NCI-H2107 treated with DMSO at 0.1 percent for 48 hours (cell line): ENCODE results near the gene TAPT1.
"Not testable (repeated sequence)": the region's sequence is repeated elsewhere in the genome, so short reads cannot be mapped to it uniquely, and the experiment has no call there.

ENCODE experiments used
- DNase-seq: peaks from one replicate; lab custom pipeline; 2025; ENCODE audit not compliant: unreplicated experiment; lab: John Stamatoyannopoulos, UW

Gene TAPT1

DNA sequence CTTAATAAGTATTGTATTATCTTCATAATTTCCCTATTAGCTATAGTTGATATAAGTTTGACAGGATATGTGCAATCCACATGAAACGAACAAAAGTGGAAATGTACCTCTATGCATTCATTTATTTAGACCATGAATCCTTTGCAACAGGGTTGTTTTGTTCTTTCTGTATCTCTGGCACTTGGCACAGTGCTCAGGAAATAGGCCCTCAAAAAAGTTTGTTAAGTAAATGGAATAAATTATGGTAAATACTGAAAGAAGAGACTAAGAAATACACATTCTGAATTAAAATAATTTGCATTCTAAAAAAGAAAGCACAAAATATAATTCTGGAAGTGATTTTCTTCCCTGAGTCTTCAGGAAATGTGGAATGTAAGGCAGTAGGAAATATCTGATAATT is 39.3 kb downstream of the TAPT1 start:
- no peak for DNase-seq

DNA sequence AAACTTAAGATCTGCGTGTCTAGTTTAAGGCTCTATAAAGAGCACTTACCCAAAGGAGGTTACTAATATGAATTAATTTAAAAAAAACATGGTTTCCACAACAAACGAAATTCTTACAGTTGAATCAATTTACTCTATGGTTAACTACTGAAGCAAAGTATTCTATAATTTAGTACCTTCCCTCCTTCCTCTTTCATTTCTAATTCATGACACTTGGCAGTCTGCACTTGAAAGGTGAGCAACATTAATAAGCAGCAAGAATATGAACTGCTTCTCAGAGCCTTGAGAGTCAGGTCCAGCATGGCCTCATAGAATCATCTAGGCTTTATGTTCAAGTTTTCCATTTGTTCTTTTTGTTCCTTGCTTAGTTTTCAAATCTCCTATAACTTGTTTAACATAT is 42.7 kb downstream of the TAPT1 start:
- no peak for DNase-seq

DNA sequence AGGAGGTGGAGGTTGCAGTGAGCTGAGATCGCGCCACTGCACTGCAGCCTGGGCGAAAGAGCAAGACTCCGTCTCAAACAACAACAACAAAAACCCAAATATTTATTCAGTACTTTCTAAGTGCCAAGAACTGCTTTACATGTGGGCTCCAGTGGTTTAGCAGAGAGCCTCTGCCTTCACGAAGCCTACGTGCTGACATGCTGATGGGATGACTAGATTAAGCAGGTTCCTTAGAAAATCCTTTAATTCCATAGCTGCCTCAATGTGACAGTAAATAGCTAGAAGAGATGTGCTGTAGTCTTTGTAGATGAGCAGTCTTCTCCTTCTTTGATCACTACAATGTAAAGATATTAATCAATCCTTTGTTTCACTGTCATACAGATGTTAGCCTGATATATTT is 49.6 kb downstream of the TAPT1 start:
- DNase-seq: no peak

DNA sequence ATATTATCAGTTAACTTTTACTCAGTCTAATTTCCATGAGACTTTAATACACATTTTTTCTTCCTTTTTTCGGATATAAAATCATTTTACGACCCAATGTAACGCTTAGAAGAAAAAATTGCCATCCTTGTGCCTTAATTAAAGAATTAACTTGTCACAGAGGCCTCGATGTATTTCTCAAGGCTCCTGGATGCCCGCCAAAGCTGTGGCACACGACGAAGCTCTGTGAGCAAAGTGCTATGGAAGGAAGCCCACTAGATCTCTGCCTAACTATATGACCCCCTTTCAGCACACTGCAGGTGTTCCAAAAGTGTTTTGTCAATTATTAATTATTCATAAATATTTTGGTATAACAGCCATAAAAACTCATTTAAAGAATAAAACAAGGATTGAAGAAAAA is 54.4 kb downstream of the TAPT1 start:
- no peak for DNase-seq

DNA sequence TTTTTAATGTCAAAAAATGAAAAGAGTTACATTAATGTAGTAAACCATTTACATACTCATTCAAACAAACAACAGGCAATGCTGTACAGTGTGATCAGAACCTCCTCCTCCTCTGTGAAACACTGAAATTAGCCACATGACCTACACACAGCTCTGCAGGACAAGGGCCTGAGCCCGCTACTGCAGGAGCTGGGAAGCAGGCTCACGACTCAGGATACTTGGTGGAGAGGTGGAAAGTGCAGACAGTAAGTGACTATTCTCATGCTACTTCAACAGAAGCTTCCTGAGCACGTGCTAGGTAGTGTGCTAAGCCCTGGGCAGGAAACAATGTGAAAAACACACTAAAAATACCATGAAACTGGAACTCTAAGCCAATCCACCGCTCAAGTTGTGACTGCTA is 56.8 kb downstream of the TAPT1 start:
- DNase-seq: no peak

DNA sequence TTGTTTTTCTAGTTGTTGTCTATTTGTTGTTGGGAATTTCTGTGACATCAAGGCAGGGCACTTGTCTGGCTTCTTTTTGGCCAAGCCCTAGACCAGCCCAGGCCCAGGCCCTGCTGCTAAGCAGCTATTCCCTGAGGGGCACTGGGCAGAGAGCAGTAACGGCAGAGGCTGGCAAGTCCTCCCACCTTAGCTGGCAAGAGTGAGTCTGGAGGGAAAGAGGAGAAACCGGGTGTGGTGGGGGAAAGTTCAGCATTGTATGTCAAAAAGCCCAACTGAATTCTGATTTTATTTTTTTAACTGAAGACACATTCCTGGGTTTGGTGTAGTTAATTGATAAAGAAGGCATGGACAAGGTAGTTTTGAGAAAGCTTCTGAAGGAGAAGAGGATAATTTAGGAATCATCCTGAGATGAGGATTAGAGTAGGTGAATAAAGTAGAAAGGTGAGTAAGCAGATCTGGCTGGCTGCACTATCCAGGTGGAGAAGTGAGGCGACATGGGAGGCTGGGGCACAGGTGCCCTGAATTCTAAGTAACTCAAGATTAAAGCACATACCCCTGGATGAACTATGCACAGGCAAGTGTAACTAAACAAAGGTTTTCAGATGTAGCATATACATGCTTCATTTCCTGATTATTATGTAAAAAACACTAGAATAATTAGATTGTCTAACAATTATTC is 57.4 kb downstream of the TAPT1 start:
- DNase-seq: no peak

DNA sequence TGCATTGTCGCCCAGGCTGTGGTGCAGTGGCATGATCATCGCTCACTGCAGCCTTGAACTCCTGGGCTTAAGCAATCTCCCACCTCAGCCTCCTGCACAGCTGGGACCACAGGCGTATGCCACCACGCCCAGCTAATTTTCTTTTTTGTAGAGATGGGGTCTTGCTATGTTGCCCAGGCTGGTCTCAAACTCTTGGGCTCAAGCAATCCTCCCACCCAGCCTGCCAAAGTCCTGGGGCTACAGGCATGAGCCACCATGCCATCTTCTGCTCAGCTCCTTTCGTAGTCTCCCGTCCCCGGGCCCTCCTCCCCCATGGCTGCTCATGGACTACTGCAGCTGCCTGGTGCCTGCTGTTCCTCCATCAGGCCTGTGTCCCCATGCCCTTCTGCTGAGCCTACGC is 58.1 kb downstream of the TAPT1 start:
- DNase-seq: no peak

DNA sequence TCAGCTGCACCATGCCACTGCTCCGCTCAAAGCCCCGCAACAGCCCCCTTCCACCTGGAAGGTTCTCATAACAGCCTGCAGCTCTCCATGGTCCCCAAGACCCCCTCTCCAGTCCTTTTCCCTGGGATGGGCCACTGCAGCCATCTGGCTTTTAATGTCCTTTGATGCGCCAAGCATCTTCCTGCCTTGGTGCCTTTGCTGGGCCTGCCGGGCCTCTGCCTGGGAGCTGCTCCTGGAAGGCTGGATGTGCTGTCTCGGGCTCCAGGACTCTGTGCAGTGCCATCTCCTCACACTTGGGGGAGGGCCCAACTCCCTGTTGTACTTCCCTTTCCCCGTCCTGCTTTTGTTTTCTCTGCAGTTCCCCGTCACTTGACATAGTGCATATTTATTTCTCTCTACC is 60.3 kb downstream of the TAPT1 start:
- DNase-seq: no peak

DNA sequence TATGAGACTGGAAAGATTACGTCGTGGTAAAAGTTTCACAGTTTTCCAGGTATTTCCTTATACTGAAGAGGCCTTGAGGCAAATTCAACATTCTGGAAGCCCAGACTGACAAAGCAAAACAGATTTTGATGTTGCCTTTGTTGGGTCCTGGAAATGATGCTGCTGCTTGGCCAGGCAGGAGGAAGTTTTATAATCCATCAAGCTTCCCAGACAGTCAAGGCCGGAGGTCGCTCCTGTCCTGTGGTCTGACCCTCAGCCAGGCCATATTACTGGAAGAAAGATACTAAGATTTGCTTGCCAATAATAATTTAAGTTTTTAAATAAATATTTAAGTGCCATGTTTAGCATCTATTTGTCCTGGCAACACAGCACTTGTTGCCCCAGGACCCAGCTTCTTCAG is 63.4 kb downstream of the TAPT1 start:
- no peak for DNase-seq

DNA sequence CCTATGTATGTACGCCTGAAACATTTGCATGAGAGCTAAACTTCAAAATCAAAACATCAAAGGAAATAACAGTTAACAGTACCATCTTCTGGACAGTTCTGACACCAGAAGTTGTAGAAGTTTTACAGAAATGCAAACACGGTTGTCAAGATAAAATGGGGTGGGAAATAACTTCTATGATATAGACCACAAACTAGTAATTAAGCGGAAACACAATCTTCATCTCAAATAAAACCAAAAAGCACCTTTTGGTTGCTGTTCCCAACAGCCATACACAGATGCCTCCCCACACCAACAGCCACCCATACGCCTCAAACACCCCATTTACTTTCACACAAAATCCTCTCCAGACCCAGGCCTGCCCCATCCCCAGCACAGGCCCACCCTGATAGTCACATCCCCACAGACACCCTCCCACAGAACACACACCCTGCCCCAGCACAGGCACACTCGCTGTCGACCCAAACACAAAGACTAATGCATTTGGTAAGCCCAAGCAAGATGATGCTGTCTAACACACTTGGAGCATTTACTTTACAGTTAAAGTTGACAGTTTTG is 64.3 kb downstream of the TAPT1 start:
- no peak for DNase-seq

DNA sequence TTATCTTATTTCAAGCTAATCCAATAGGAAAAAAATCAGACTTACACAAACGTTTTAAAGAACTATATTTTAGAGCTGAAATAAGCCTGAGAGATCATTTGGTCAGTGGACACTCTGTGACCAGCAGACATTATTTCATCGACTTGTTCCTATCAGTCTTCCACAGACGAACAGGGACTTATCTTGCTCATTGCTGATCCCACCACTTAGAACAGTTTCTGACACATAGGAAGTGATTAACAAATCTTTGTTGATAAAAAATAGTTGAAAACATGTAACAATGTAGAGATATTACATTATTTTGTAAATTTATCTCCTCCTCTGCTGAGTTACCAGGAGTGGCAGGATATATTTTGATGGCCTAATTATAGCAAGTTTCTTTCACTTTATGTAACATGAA is 65.8 kb downstream of the TAPT1 start:
- no peak for DNase-seq

DNA sequence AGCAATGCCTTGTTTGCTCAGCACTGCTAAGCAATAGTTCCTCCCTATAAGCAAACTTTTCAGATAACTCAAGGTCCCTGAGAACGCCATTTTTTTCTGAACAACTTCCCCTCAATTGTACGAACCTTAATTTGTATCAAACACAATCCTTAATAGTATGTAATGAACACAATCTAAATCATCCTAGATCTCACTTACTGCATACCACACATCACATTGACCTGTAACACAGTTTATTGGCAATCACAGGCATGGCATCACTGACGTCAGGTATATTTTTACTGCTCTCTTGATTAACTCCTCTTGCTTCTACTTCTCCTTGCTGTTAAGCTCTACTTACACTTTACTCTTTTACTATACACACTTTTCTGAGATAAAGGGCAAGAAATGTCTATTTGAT is 67.0 kb downstream of the TAPT1 start:
- no peak for DNase-seq

DNA sequence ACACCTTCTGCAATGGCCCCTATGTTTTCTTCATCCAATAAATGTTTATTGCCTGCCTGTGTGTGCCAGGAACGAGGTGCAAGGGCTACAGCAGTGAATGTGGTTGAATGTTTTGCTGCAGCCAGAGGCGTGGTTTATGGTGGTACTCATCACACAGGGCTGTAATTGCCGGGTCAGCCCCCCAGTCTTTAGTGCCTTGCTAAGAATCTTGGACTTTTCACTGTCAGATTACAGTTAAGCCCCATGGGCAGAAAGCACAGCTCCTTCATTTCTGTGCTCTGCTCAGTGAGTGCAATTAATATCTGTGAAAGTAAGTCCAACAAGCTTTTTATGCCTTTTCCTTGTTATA is 67.8 kb downstream of the TAPT1 start:
- DNase-seq: no peak

DNA sequence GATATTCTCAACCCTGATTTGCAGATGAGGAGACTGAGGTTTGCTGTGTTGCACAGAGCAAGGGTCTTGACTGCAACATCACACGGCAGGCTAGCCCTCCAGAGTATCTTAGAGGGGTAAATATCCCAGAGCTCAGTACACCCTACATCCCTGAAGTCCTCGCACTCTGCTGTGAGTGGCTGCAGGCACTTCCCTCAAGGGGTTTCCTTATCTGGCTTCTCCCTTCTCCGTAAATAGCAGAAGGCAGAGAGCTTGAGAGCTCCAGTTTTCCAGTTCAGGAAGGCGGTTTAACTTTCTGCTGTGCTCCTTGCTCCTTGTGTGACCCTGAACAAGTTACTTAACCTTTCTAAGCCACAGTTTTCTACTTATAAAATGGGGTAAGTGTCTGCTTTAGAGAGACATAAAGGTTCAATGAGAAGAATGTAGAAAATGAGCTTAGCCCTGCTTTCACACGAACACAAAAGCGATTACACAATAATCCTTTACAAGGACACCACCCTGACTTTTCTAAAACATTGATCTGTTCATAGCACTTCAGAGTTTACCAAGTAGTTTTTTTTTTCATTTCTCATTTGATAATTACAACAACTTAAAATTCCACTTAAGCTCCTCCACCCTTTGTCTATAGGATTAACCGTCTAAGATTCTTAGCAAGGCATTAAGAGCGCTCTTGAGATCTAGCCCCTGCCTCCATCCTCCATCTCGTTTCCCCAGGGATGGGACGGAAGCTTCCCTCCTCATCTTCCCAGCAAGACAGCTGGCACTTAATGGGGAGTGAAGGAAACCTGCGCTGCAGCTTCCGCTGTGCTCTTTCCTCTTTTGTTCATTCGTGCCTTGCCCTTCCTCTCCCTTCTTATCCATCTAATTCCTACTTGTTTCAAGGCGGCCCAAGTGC is 68.4 kb downstream of the TAPT1 start:
- no peak for DNase-seq

DNA sequence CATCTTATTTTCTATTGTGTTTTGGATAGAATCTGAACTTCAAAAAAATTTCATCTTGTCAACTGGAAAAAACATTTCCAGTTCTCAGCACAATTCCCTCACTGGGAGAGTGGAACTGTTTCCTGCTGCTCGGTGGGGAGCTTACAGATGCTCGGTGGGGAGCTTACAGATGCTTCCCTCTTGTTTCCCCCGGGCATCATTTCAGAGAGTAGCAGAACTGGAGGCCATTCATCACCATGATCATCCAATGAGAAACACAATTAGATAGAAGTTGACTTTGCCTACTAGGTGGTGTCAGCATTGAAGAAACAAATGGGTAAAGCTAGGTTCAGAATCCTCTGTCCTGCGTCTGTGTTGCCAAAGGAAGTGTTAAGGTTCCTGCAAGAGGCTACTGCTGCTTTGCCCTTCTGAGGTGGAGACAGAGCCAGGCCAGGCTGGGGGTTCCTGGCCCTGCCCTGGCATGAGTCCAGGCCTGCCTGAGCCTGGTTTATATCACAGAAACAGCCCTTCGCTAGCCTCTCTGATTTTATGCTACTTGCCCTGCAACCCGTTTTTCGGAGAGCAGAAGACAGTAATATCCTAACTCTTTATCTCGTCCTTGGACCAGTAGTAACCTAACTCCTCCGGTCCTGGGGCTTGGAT is 70.6 kb downstream of the TAPT1 start:
- no peak for DNase-seq

DNA sequence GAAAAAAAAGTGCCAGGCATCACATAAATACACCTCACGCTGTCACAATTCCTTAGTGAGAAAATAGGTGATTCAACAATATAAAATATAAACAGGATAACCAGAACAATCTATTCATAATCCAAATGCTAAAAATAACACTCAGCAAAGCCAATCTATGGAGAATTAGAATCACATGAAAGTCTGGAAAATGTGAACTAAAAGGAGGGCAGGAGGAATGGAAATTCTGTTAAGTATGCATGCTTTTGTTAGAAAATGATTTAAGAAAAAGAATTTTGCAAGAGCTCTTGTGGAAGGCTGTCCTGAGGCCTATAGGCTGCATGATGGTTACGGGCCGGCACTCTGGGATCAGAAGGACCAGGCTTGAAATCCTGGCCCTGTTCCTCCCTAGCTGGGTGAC is 71.8 kb downstream of the TAPT1 start:
- no peak for DNase-seq

DNA sequence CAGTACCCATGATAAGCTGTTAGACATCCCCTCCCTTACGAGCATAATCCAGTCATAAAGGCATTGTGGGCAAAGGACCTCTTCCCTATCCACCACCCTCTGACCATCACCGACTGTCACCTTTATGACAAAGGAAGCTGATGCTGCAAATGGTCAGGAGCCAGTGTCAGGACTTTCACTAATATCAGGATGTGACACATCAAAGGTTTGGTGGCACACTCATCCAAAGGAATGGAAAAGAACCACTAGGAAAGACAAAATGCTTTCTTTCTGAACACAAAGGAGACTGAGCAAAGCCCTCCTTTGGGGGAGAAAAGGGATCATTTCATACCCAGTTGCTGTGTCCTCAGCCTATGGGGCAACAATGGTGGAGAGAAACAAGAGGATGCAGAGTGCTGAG is 75.6 kb downstream of the TAPT1 start:
- no peak for DNase-seq

DNA sequence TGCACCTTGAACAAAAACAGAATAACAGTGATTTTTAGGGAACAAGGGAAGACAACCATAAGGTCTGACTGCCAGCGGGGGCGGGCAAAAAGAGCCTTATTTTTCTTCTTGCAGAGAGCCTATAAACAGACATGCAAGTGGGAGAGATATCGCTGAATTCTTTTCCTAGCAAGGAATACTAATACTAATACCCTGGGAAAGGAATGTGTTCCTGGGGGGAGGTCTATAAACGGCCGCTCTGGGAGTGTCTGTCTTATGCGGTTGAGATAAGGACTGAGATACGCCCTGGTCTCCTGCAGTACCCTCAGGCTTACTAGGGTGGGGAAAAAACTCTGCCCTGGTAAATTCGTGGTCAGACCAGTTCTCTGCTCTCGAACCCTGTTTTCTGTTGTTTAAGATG is 81.4 kb downstream of the TAPT1 start:
- DNase-seq: not testable (repeated sequence)

DNA sequence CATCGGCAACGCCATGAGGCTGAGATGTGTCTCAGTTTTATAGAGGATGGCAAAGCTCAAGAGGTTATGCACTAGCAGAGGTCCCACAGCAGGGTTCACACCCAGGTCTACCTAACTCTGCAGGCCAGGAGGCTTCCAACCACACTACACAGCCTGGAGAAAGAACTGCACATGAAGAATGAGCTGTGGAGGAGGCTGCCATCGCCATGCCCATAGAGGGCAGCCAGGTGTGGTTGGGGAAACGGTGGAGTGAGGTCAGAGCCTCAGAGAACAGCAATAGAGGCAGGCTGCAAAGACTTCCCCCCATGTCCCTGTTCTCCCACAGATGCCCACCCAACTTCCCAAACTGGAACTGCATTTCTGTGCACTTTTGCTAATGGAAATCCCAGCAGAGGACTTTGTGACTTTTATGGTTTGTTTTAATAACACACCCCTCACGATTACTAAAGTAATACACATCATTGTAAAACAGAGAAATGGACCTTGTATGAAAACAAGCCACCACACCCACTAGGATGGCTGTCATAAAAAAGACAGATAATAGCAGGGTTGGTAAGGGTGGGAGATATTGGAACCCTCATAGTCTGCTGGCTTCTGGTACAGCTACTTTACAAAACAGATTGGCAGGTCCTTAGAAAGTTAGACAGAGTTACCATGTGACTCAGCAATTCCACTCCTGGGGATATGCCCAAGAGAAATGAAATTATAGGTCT is 83.5 kb downstream of the TAPT1 start:
- DNase-seq: no peak

DNA sequence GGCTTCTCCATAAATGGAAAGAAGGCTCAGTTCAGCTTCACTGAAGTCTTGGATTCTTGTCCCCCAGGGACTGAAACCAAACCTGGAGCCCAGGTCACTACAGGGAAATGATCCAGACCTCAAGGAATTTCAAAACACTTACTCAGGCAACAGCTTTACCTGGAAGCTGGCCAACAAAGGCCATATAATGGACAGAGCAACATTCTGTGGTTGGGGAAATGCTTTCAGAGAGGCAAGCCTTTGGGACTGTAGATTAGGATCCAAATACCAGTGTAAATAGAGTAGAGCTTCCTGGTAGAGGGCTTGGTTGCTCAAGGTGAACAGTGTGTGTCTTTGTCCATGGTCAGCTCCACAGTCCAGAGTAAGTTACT is 85.4 kb downstream of the TAPT1 start:
- DNase-seq: no peak

DNA sequence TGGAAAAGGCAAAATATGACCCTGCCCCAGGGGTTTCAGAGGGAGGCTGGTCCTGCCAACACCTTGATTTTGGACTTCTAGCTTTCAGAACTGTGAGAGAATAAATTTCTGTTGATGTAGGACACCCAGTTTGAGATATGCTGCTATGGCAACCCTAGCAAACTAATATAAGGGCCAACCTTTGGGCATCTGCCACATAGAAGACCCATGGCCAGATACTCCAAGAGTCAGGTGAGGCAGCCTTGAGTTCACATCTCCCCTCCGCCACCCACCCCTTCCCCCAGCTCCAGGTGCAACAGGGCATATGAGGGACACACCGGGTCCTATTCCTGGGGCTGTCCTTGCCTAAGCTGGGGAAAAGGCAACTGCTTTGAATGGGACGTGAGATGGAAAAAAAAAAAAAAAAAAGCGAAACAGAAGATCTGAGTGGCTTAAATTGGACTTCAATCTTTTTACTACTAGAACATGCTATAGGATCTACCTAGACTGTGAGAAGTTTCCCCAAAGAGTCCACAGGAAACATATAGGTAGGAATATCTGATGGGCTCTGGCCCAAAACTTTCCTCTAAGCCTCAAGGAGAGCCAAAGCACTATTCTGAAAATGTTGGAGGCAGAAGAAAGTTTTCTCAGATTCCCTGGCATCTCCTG is 85.9 kb downstream of the TAPT1 start:
- DNase-seq: no peak
